ENCODE measurements around the gene BTN1A1. TPM values are rescaled to one million over a fixed set of nuclear protein-coding genes. Genes with fewer than 3 reads are reported as not detected.
"Not testable (repeated sequence)": the region's sequence is repeated elsewhere in the genome, so short reads cannot be mapped to it uniquely, and the experiment has no call there.

Gene BTN1A1
- total RNA-seq (0.16 TPM), polyA plus RNA-seq (not detected)

DNA sequence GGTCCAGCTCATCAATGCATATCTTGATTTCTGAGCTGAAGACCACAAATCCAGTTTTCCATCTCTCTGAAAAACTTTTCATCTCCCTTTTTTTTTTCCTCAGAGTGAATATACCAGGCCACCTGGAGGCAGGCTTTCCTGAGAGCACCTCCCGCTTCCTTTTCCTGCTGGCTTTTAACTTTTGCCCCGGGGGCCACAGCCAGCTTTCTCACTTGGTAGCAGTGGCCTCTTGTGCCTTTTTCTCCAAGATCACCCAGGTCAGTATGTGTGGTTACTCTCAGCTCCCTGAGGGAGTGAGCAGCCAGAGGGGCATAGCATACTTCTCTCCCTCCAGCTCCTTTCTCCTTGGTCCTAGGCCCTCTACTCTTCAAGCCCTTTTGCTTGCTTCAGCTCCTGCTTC lies at the start of gene BTN1A1:
Gene BTN1A1, plus strand, starts transcription at position 202 of the 400 bp plus-strand sequence. CDS start 984 bp downstream, outside the sequence.
- no peak within 1 kb of the TSS for H3K27ac ChIP-seq (ENCODE audit: low read depth)
- H3K4me3 ChIP-seq (ENCODE audit: low read depth, low read length): no peak within 1 kb of the TSS
- no peaks in the 10 kb centered on the region for H3K4me1 ChIP-seq (ENCODE audit: insufficient read depth)
- no peaks in the 10 kb centered on the region for H3K36me3 ChIP-seq (ENCODE audit: insufficient read depth)
- no peak for DNase-seq (ENCODE audit: extremely low spot score)
- WGBS: 63% methylated on average over 2 of the region's 2 CpGs

DNA sequence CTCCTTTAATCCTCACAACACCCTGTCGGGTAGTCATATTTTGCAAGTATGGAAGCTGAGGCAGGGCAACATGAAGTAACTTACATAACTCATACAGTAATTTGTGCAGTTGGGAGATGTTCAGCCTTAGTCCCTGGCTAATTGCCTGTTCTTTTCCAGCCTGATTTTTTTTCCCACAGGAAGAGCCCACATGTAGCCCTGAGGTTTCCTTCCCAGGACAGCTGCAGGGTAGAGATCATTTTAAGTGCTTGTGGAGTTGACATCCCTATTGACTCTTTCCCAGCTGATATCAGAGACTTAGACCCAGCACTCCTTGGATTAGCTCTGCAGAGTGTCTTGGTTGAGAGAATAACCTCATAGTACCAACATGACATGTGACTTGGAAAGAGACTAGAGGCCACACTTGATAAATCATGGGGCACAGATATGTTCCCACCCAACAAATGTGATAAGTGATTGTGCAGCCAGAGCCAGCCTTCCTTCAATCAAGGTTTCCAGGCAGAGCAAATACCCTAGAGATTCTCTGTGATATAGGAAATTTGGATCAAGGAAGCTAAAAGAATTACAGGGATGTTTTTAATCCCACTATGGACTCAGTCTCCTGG lies 47.4 kb upstream of the BTN1A1 start:
- WGBS: 75% methylated on average over 1 of the region's 1 CpG
- DNase-seq (ENCODE audit: extremely low spot score): no peak
- Histone ChIP-seq H3K36me3 (ENCODE audit: insufficient read depth) (no peaks in the 10 kb centered on the region), H3K27ac (ENCODE audit: low read depth) (no peak overlapping the region), H3K4me1 (ENCODE audit: insufficient read depth) (no peaks in the 10 kb centered on the region), H3K4me3 (ENCODE audit: low read depth, low read length) (no peak overlapping the region)

- H3K4me1 ChIP-seq (ENCODE audit: insufficient read depth): peaks cover 3% of the 10 kb centered on the region
- 91% methylated on average over 1 of the region's 1 CpG for WGBS
- no peak for DNase-seq (ENCODE audit: extremely low spot score)
- H3K4me3 ChIP-seq (ENCODE audit: low read depth, low read length): no peak overlapping the region
- H3K27ac ChIP-seq (ENCODE audit: low read depth): no peak overlapping the region
- no peaks in the 10 kb centered on the region for H3K36me3 ChIP-seq (ENCODE audit: insufficient read depth)
Observed at GRCh38 chr6:26454631-26455030, 45.5 kb upstream of the BTN1A1 start.

DNA sequence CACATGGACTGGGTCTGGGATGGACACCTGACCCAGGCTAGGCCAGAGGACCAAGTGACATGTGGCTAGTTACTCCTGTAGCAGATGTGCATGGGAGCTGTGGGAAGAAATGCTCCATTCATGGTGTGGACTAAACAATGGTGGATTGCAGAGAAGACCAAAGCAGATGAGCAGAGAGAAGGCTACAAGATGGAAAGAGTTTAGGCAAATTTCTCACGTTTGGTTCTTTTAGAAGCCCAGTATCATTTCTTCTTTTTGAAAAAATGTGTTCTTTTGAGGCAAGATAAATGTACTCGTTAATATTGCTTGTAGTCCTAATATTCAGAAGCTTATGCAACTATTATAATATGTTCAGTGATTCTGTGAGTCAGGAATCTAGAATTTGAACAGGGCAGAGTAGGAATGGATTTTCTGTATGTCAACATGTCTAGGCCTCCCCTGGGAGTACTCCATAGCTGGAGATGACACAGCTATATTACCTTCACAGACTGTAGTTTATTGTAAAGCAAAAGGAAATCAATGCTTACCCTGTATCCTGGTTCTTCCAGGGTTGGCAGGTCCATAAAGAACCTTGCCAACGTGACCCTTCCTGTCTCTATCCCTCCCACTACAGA lies 44.6 kb upstream of the BTN1A1 start:
- no peaks in the 10 kb centered on the region for H3K36me3 ChIP-seq (ENCODE audit: insufficient read depth)

GRCh38 chr6:26457264-26457805 lies 42.8 kb upstream of the BTN1A1 start:
- 11% methylated on average over 9 of the region's 9 CpGs for WGBS
- H3K4me3 ChIP-seq (ENCODE audit: low read depth, low read length): peak overlapping the region; percentile 32
- no peaks in the 10 kb centered on the region for H3K36me3 ChIP-seq (ENCODE audit: insufficient read depth)
- peaks cover 3% of the 10 kb centered on the region for H3K4me1 ChIP-seq (ENCODE audit: insufficient read depth)
- DNase-seq (ENCODE audit: extremely low spot score): no peak
- peak overlapping the region; percentile 86 for H3K27ac ChIP-seq (ENCODE audit: low read depth)

More for the DNA sequence above, 44.6 kb upstream of the BTN1A1 start:
- no peak for DNase-seq (ENCODE audit: extremely low spot score)
- WGBS: 92% methylated on average over 3 of the region's 3 CpGs
- H3K4me1 ChIP-seq (ENCODE audit: insufficient read depth): peaks cover 3% of the 10 kb centered on the region
- no peak overlapping the region for H3K27ac ChIP-seq (ENCODE audit: low read depth)
- H3K4me3 ChIP-seq (ENCODE audit: low read depth, low read length): no peak overlapping the region

DNA sequence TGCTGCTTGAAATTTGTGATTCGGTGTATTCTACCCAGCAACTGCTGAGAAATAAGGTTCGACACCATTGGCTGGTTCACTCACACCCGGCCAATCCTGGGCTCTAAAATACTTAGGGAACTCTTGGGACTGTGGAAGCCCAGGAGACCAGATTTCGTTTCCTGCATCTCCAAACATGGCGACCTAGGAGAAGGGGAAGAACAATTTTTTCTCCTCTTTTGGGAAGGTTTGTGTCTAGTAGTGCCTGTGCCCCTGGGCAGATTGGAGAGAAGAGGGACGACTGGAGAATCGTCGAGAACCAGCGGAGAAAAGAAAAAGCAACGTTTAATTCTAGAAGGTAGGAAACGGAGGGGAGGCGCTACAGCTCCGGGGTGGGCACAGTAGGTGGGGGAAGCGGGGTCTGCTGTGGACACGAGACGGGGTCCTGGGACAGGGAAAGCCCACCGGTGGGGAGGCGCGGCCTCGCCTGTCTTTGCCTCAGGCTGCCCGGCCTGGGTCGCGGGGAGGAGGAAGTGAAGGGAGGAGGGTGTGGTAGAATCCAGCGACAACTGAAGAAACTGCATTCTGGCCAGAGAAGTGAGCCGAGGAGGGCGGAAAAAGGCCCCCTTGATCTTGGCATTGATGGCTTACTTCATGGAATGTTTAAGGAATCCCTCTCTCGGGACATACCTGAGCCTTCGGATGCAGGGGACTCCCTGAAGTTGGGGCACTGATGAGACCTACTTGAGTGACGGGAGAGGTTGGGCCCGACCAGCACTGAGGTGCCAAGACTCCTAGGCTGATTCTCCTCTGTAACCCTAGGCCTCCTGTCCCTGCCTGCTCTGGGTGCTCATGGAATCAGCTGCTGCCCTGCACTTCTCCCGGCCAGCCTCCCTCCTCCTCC lies 42.1 kb upstream of the BTN1A1 start, which contains the start of gene BTN2A1:
Gene BTN2A1, plus strand, starts transcription at position 150 of the 883 bp plus-strand sequence. Its CDS starts 682 bp downstream, at position 832.
- peak; percentile 93 for DNase-seq (ENCODE audit: extremely low spot score)
- peaks cover under 1% of the 10 kb centered on the region for H3K36me3 ChIP-seq (ENCODE audit: insufficient read depth)
- H3K4me1 ChIP-seq (ENCODE audit: insufficient read depth): peaks cover 3% of the 10 kb centered on the region
- under 1% methylated on average over 31 of the region's 31 CpGs for WGBS
- peak within 1 kb of the TSS; percentile 81 for H3K4me3 ChIP-seq (ENCODE audit: low read depth, low read length)
- peak within 1 kb of the TSS; percentile 95 for H3K27ac ChIP-seq (ENCODE audit: low read depth)

DNA sequence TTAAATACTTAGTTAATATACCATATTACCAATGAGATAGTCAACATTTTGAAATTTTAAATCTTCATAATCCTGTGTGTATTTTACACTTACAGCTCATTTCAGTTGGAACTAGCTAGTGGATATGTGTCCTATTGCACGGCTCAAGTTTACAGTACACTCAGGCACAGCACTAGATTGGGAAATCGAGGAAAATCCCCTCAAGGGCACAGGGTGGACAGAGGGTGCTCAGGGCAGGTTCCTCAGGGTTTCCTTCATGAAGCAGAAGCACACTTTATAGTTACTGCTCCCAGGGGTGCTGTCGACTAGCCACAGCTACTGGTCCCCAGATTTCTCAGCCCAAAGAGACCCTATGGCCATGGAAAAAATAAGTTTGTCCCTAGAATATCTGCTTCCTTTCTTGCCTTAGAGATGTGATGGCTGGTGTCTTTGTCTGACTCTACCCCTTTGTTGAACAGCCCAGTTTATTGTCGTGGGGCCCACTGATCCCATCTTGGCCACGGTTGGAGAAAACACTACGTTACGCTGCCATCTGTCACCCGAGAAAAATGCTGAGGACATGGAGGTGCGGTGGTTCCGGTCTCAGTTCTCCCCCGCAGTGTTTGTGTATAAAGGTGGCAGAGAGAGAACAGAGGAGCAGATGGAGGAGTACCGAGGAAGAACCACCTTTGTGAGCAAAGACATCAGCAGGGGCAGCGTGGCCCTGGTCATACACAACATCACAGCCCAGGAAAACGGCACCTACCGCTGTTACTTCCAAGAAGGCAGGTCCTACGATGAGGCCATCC lies 40.9 kb upstream of the BTN1A1 start:
- H3K27ac ChIP-seq (ENCODE audit: low read depth): no peak overlapping the region
- 73% methylated on average over 16 of the region's 16 CpGs for WGBS
- peaks cover 3% of the 10 kb centered on the region for H3K36me3 ChIP-seq (ENCODE audit: insufficient read depth)
- no peak overlapping the region for H3K4me3 ChIP-seq (ENCODE audit: low read depth, low read length)
- no peak for DNase-seq (ENCODE audit: extremely low spot score)
- H3K4me1 ChIP-seq (ENCODE audit: insufficient read depth): peaks cover 3% of the 10 kb centered on the region

DNA sequence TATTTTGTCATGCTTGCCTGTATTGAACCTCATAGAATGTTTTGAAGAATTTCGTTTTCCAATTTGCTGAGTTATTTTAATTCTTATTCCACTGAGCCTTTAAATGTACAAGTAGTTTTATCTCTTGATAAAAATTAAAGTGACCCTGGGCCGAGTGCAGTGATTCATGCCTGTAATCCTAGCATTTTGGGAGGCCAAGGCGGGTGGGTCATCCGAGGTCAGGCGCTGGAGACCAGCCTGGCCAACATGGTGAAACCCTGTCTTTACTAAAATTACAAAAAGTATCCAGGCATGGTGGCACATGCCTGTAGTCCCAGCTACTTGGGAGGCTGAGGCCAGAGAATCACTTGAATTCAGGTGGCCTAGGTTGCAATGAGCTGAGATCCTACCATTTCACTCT lies 38.8 kb upstream of the BTN1A1 start:
- H3K4me3 ChIP-seq (ENCODE audit: low read depth, low read length); H3K4me1 ChIP-seq (ENCODE audit: insufficient read depth); H3K36me3 ChIP-seq (ENCODE audit: insufficient read depth); H3K27ac ChIP-seq (ENCODE audit: low read depth); DNase-seq (ENCODE audit: extremely low spot score): not testable (repeated sequence)
- WGBS: 70% methylated on average over 5 of the region's 5 CpGs

DNA sequence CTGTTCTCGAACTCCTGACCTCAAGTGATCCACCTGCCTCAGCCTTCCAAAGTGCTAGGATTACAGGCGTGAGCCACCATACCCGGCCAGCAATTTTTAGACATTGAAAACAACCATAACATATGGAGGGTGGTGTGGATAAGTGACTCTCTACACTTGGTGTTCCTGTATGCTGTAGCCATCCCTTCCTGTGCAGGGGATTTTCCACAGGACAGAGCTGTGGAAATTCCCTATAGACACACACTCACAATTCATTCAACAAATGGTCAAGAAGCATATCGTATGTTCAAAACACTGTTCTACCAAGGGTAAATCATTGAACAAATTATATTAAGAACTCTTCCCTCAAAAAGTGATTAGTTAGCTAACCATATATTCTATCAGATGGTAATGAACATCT lies 36.1 kb upstream of the BTN1A1 start:
- 90% methylated on average over 4 of the region's 4 CpGs for WGBS
- no peak for DNase-seq (ENCODE audit: extremely low spot score)
- Histone ChIP-seq H3K4me1 (ENCODE audit: insufficient read depth) (peaks cover 3% of the 10 kb centered on the region), H3K36me3 (ENCODE audit: insufficient read depth) (peaks cover 3% of the 10 kb centered on the region), H3K27ac (ENCODE audit: low read depth) (no peak overlapping the region), H3K4me3 (ENCODE audit: low read depth, low read length) (no peak overlapping the region)

- 97% methylated on average over 7 of the region's 7 CpGs for whole genome bisulfite sequencing
- peaks cover 3% of the 10 kb centered on the region for H3K36me3 ChIP-seq (ENCODE audit: insufficient read depth)
- H3K4me1 ChIP-seq (ENCODE audit: insufficient read depth): no peaks in the 10 kb centered on the region
- H3K27ac ChIP-seq (ENCODE audit: low read depth): no peak overlapping the region
- DNase-seq (ENCODE audit: extremely low spot score): no peak
- no peak overlapping the region for H3K4me3 ChIP-seq (ENCODE audit: low read depth, low read length)
Observed at GRCh38 chr6:26464416-26465131, 35.5 kb upstream of the BTN1A1 start.

DNA sequence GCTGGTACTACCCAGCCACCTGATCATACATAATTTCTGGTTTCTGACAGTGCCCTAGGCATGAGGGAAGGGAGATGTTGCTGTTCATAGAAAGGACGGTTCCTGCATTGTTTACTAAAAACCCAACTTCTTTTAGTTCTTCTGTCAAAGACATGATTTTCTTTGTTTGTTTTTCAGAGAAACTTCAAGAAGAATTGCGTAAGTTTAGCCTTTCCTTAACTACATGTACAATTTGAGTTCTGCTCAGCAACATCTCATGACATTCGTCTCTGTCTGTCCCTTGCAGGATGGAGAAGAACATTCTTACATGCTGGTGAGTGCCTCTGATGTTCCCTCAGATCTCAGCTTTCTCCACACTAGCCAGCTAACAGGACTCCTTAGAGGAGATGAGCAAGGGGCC lies 34.3 kb upstream of the BTN1A1 start:
- Histone ChIP-seq H3K4me3 (ENCODE audit: low read depth, low read length) (no peak overlapping the region), H3K36me3 (ENCODE audit: insufficient read depth) (peaks cover 3% of the 10 kb centered on the region), H3K27ac (ENCODE audit: low read depth) (no peak overlapping the region), H3K4me1 (ENCODE audit: insufficient read depth) (no peaks in the 10 kb centered on the region)
- WGBS: 94% methylated on average over 3 of the region's 3 CpGs
- DNase-seq (ENCODE audit: extremely low spot score): no peak

GRCh38 chr6:26468829-26469228 lies 31.3 kb upstream of the BTN1A1 start:
- no peak for DNase-seq (ENCODE audit: extremely low spot score)
- WGBS: 89% methylated on average over 2 of the region's 2 CpGs
- Histone ChIP-seq H3K4me3 (ENCODE audit: low read depth, low read length) (no peak overlapping the region), H3K36me3 (ENCODE audit: insufficient read depth) (no peaks in the 10 kb centered on the region), H3K27ac (ENCODE audit: low read depth) (no peak overlapping the region), H3K4me1 (ENCODE audit: insufficient read depth) (no peaks in the 10 kb centered on the region)

All from urinary bladder (tissue), 4 donors.